ENCODE results near the gene TLN1.

Gene TLN1

DNA sequence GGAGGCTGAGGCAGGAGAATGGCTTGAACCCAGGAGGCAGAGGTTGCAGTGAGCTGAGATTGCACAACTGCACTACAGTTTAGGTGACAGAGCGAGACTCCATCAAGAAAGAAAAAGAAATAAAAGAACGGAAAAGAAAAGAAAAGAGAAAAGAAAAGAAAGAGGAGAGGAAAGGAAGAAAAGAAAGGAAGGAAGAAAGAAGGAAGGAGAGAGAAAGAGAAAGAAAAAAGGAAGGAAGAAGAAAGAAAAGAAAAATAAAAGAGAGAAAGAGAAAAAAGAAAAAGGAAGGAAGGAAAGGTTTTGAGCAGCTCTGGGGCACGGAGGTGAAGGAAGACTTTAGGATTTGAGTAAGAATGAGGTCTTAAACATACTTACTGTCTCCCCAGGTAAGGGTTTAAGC lies 18.4 kb downstream of the TLN1 start:
- WGBS, 2 donors (ENCODE audit: extremely low coverage in 2 of 2, insufficient read length in 2 of 2, insufficient replicate concordance in 1 of 2), result no CpG with 5 or more reads among the region's 3 CpGs
- no peak overlapping the region for H2AFZ ChIP-seq (ENCODE audit: low read length)
- H3K18ac ChIP-seq (ENCODE audit: low read length), result no peak overlapping the region
- H3K9ac ChIP-seq (ENCODE audit: low read depth, low read length, poor library complexity), result no peak overlapping the region
- no peak overlapping the region for H2BK5ac ChIP-seq (ENCODE audit: low read length)
- H4K8ac ChIP-seq (ENCODE audit: low read depth, low read length), result no peak overlapping the region
- H3K4ac ChIP-seq (ENCODE audit: low read length), result no peak overlapping the region
- H3K36me3 ChIP-seq (replicated peaks in 1 of 2; ENCODE audit: control insufficient read depth in 2 of 2, insufficient read depth in 2 of 2, low read length in 2 of 2), result peaks cover 70 to 94% of the 10 kb centered on the region in 2 donors
- no peak for DNase-seq (ENCODE audit: low spot score)
- H3K4me1 ChIP-seq (ENCODE audit: control insufficient read depth in 2 of 2, insufficient read depth in 1 of 2, low read depth in 1 of 2, low read length in 2 of 2), result no peaks in the 10 kb centered on the region
- H3K27me3 ChIP-seq (ENCODE audit: control insufficient read depth in 3 of 3, insufficient read depth in 3 of 3, low read depth in 1 of 3, low read length in 3 of 3), result no peaks in the 10 kb centered on the region
- H4K91ac ChIP-seq (ENCODE audit: low read depth, low read length, poor library complexity), result no peak overlapping the region
- no peak overlapping the region for H3K4me3 ChIP-seq (ENCODE audit: low read length in 2 of 2)
- H3K14ac ChIP-seq (ENCODE audit: low read length), result no peak overlapping the region
- H3K9me3 ChIP-seq (replicated peaks in 1 of 2; ENCODE audit: control insufficient read depth in 2 of 2, insufficient read depth in 1 of 2, low read depth in 1 of 2, low read length in 2 of 2), result no peaks in the 10 kb centered on the region
- H3K27ac ChIP-seq (replicated peaks; ENCODE audit: low read length), result no peak overlapping the region
- H3K79me1 ChIP-seq (ENCODE audit: low read depth, low read length), result peaks cover 2% of the 10 kb centered on the region
- H2BK15ac ChIP-seq (ENCODE audit: low read length), result no peak overlapping the region
- no peak overlapping the region for H2AK5ac ChIP-seq (ENCODE audit: low read depth, low read length)
- no peak overlapping the region for H2BK120ac ChIP-seq (ENCODE audit: low read depth, low read length)
- H2BK12ac ChIP-seq (ENCODE audit: low read length), result no peak overlapping the region
- no peak overlapping the region for H3K23ac ChIP-seq (ENCODE audit: low read depth, low read length, poor library complexity)
- no peak overlapping the region for H3K4me2 ChIP-seq (ENCODE audit: insufficient read depth, low read length, poor library complexity, severe bottlenecking)

DNA sequence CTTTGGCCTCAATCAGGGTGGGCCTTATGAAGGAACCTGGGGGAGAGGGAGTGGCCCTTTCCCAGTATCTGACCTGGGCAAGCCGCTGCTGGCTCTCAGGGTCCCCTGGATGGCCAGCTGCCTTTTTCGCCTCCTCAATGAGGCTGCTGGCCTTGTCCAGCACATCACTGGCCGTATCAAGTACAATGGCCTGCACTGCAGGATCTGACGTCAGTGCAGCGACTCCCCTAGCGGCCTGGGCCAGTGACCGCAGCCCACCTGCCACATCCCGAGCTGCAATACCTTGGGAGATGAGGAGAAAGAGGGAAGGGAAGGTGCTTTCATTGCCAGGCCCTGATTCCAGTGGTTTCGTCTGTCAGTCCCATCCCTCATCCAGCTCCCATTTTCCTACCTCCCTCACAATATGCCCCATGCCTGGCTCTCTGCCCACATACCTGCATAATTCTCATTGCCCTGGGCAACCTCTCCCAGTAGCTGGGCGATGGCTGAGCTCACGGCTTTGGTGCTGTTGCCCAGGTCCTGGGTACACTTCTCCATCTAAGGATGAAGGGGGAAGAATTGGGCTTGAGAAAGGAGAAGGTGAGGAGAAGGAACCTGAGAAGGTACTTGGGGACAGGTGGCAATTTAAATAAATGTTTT lies 19.1 kb downstream of the TLN1 start:
- Histone ChIP-seq H3K4me2 (ENCODE audit: insufficient read depth, low read length, poor library complexity, severe bottlenecking) (no peak overlapping the region), H3K9me3 (replicated peaks in 1 of 2; ENCODE audit: control insufficient read depth in 2 of 2, insufficient read depth in 1 of 2, low read depth in 1 of 2, low read length in 2 of 2) (no peaks in the 10 kb centered on the region), H3K4me3 (ENCODE audit: low read length in 2 of 2) (no peak overlapping the region), H2BK5ac (ENCODE audit: low read length) (no peak overlapping the region), H2BK120ac (ENCODE audit: low read depth, low read length) (no peak overlapping the region), H3K27ac (replicated peaks; ENCODE audit: low read length) (no peak overlapping the region), H3K79me1 (ENCODE audit: low read depth, low read length) (peaks cover 2% of the 10 kb centered on the region), H3K18ac (ENCODE audit: low read length) (no peak overlapping the region), H2AFZ (ENCODE audit: low read length) (no peak overlapping the region), H3K9ac (ENCODE audit: low read depth, low read length, poor library complexity) (no peak overlapping the region), H4K8ac (ENCODE audit: low read depth, low read length) (no peak overlapping the region), H3K23ac (ENCODE audit: low read depth, low read length, poor library complexity) (no peak overlapping the region), H3K4ac (ENCODE audit: low read length) (no peak overlapping the region), H4K91ac (ENCODE audit: low read depth, low read length, poor library complexity) (no peak overlapping the region), H2BK15ac (ENCODE audit: low read length) (no peak overlapping the region), H3K36me3 (replicated peaks in 1 of 2; ENCODE audit: control insufficient read depth in 2 of 2, insufficient read depth in 2 of 2, low read length in 2 of 2) (peaks cover 69 to 94% of the 10 kb centered on the region in 2 donors), H3K14ac (ENCODE audit: low read length) (no peak overlapping the region), H2BK12ac (ENCODE audit: low read length) (no peak overlapping the region), H3K27me3 (ENCODE audit: control insufficient read depth in 3 of 3, insufficient read depth in 3 of 3, low read depth in 1 of 3, low read length in 3 of 3) (no peaks in the 10 kb centered on the region), H2AK5ac (ENCODE audit: low read depth, low read length) (no peak overlapping the region), H3K4me1 (ENCODE audit: control insufficient read depth in 2 of 2, insufficient read depth in 1 of 2, low read depth in 1 of 2, low read length in 2 of 2) (no peaks in the 10 kb centered on the region)
- DNase-seq (ENCODE audit: low spot score), result no peak
- no CpG with 5 or more reads among the region's 11 CpGs for WGBS, 2 donors (ENCODE audit: extremely low coverage in 2 of 2, insufficient read length in 2 of 2, insufficient replicate concordance in 1 of 2)

DNA sequence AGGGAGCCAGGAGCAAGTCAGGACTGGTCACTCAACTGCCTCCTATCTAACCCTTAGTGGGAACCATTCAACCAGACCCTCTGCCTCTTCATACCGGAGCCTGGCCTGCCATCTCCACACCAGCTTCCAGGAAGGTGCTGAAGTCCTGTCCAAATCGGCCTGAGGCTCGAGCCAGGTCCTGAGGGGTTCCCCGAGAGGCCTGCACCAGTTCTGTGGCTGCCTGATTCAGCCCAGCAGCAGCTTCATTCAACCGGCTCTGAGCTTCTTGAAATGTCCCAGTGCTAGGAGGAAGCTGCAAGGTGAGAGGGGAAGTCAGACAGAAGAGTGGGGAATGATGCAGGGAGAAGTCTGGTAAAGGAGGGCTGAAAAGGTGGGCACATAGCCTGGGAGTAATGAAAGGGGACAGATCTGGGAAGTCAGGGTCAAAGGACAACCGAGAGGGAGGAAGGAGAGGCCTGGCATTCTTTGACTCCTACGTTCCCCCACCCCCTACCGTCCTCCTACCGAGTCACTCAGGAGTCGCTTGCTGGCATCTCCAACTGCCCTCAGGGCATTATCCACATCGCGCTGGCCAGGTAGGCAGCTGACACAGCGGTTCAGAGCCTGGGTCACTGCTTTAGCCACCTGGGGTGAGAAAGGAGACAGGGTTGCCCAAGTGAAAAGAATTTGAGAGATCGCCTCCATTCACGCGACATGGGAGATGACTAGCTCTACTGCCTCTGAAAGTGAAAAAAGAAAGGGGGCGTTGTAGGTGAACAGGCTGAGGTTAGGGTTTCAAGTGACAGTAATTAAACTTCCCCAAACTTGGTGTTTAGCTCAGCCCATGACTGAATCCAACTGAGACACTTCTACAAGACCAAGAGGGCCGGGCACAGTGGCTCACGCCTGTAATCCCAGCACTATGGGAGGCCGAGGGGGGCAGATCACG lies 20.2 kb downstream of the TLN1 start:
- Histone ChIP-seq H3K27ac (replicated peaks; ENCODE audit: low read length) (no peak overlapping the region), H2AFZ (ENCODE audit: low read length) (no peak overlapping the region), H4K91ac (ENCODE audit: low read depth, low read length, poor library complexity) (no peak overlapping the region), H4K8ac (ENCODE audit: low read depth, low read length) (no peak overlapping the region), H3K4me1 (ENCODE audit: control insufficient read depth in 2 of 2, insufficient read depth in 1 of 2, low read depth in 1 of 2, low read length in 2 of 2) (no peaks in the 10 kb centered on the region), H3K27me3 (ENCODE audit: control insufficient read depth in 3 of 3, insufficient read depth in 3 of 3, low read depth in 1 of 3, low read length in 3 of 3) (no peaks in the 10 kb centered on the region), H2BK5ac (ENCODE audit: low read length) (peak overlapping the region; percentile 78), H3K18ac (ENCODE audit: low read length) (no peak overlapping the region), H3K4me2 (ENCODE audit: insufficient read depth, low read length, poor library complexity, severe bottlenecking) (no peak overlapping the region), H3K9me3 (replicated peaks in 1 of 2; ENCODE audit: control insufficient read depth in 2 of 2, insufficient read depth in 1 of 2, low read depth in 1 of 2, low read length in 2 of 2) (no peaks in the 10 kb centered on the region), H3K4ac (ENCODE audit: low read length) (no peak overlapping the region), H2BK12ac (ENCODE audit: low read length) (no peak overlapping the region), H3K79me1 (ENCODE audit: low read depth, low read length) (peaks cover 2% of the 10 kb centered on the region), H2BK120ac (ENCODE audit: low read depth, low read length) (no peak overlapping the region), H3K4me3 (ENCODE audit: low read length in 2 of 2) (no peak overlapping the region), H2BK15ac (ENCODE audit: low read length) (no peak overlapping the region), H3K9ac (ENCODE audit: low read depth, low read length, poor library complexity) (no peak overlapping the region), H3K23ac (ENCODE audit: low read depth, low read length, poor library complexity) (no peak overlapping the region), H3K36me3 (replicated peaks in 1 of 2; ENCODE audit: control insufficient read depth in 2 of 2, insufficient read depth in 2 of 2, low read length in 2 of 2) (peaks cover 69 to 94% of the 10 kb centered on the region in 2 donors), H2AK5ac (ENCODE audit: low read depth, low read length) (no peak overlapping the region), H3K14ac (ENCODE audit: low read length) (no peak overlapping the region)
- no peak for DNase-seq (ENCODE audit: low spot score)
- no CpG with 5 or more reads among the region's 21 CpGs for WGBS, 2 donors (ENCODE audit: extremely low coverage in 2 of 2, insufficient read length in 2 of 2, insufficient replicate concordance in 1 of 2)

DNA sequence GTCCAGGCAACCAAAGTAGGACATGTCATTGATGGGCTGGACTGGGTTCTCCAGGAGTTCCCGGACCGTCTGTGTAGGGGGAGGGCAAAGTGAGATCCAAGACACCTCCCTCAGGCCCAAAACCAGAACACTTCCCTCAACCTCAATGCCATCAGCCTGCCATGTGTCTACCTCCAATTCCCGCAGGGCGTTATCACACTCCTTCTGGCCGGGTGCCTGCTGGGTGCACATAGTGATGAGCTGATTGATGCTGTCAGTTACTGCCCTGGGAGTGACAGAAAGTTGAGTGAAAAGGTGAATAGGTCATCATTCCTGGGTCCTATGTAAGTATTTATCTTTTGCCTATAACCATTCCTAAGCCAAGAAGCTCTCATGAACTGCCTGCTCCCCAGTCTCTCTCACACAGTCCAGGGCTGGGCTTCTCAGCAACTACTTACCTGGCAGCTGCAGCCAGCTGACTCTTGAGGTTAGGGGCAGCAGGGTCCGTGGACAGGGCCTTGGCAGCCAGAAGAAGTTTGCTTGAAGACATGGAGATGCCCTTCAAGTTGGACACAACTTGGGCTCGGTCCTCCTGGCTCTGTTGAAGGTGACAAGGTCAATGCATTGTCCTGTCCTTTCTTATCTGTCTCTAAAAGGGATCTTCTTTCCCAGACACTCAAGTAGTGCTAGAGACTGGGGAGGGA lies 21.0 kb downstream of the TLN1 start:
- no CpG with 5 or more reads among the region's 7 CpGs for WGBS, 2 donors (ENCODE audit: extremely low coverage in 2 of 2, insufficient read length in 2 of 2, insufficient replicate concordance in 1 of 2)
- H3K4me3 ChIP-seq (ENCODE audit: low read length in 2 of 2), result no peak overlapping the region
- peaks cover 70 to 94% of the 10 kb centered on the region in 2 donors for H3K36me3 ChIP-seq (replicated peaks in 1 of 2; ENCODE audit: control insufficient read depth in 2 of 2, insufficient read depth in 2 of 2, low read length in 2 of 2)

More for the DNA sequence above, 21.0 kb downstream of the TLN1 start:
- H3K4me2 ChIP-seq (ENCODE audit: insufficient read depth, low read length, poor library complexity, severe bottlenecking), result no peak overlapping the region
- H4K8ac ChIP-seq (ENCODE audit: low read depth, low read length), result peak overlapping the region; percentile 32
- H2BK12ac ChIP-seq (ENCODE audit: low read length), result no peak overlapping the region
- H3K9ac ChIP-seq (ENCODE audit: low read depth, low read length, poor library complexity), result no peak overlapping the region
- no peak overlapping the region for H3K27ac ChIP-seq (replicated peaks; ENCODE audit: low read length)
- H3K18ac ChIP-seq (ENCODE audit: low read length), result no peak overlapping the region
- no peak overlapping the region for H3K14ac ChIP-seq (ENCODE audit: low read length)
- DNase-seq (ENCODE audit: low spot score), result no peak
- H2AFZ ChIP-seq (ENCODE audit: low read length), result no peak overlapping the region
- no peak overlapping the region for H2BK15ac ChIP-seq (ENCODE audit: low read length)
- no peak overlapping the region for H2AK5ac ChIP-seq (ENCODE audit: low read depth, low read length)
- H3K23ac ChIP-seq (ENCODE audit: low read depth, low read length, poor library complexity), result no peak overlapping the region
- no peaks in the 10 kb centered on the region for H3K27me3 ChIP-seq (ENCODE audit: control insufficient read depth in 3 of 3, insufficient read depth in 3 of 3, low read depth in 1 of 3, low read length in 3 of 3)
- peaks cover 2% of the 10 kb centered on the region for H3K79me1 ChIP-seq (ENCODE audit: low read depth, low read length)
- no peak overlapping the region for H4K91ac ChIP-seq (ENCODE audit: low read depth, low read length, poor library complexity)
- no peak overlapping the region for H2BK120ac ChIP-seq (ENCODE audit: low read depth, low read length)
- H3K4ac ChIP-seq (ENCODE audit: low read length), result no peak overlapping the region
- peak overlapping the region; percentile 78 for H2BK5ac ChIP-seq (ENCODE audit: low read length)
- H3K9me3 ChIP-seq (replicated peaks in 1 of 2; ENCODE audit: control insufficient read depth in 2 of 2, insufficient read depth in 1 of 2, low read depth in 1 of 2, low read length in 2 of 2), result no peaks in the 10 kb centered on the region
- H3K4me1 ChIP-seq (ENCODE audit: control insufficient read depth in 2 of 2, insufficient read depth in 1 of 2, low read depth in 1 of 2, low read length in 2 of 2), result no peaks in the 10 kb centered on the region

Data from neuronal stem cell (in vitro differentiated cells).